ENCODE results near the gene GRAMD2A.
A peak's percentile ranks its signal among the peaks of the same experiment; 100 is the strongest.

Gene GRAMD2A

GRCh38 chr15:72230197-72231065 is 32.8 kb upstream of the GRAMD2A start (continued):
- TF ChIP-seq, protein P1, sequence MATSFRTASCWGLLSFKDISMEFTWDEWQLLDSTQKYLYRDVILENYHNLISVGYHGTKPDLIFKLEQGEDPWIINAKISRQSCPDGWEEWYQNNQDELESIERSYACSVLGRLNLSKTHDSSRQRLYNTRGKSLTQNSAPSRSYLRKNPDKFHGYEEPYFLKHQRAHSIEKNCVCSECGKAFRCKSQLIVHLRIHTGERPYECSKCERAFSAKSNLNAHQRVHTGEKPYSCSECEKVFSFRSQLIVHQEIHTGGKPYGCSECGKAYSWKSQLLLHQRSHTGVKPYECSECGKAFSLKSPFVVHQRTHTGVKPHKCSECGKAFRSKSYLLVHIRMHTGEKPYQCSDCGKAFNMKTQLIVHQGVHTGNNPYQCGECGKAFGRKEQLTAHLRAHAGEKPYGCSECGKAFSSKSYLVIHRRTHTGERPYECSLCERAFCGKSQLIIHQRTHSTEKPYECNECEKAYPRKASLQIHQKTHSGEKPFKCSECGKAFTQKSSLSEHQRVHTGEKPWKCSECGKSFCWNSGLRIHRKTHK (tag by site-specific recombination; IDR thresholded peaks at IDR 0.05), result no peak
- TF ChIP-seq PATZ1 (tag by site-specific recombination; IDR thresholded peaks at IDR 0.05), result peak; percentile 100
- peak; percentile 89 for TF ChIP-seq ZNF24 (tag by site-specific recombination; IDR thresholded peaks at IDR 0.05)
- peak; percentile 98 for TF ChIP-seq ZNF366 (tag by site-specific recombination; conservative IDR thresholded peaks at IDR 0.05)
- TF ChIP-seq ZNF391 (tag by site-specific recombination; IDR thresholded peaks at IDR 0.05; ENCODE audit: borderline replicate concordance, low read depth), result peak; percentile 95; the same call in 1 of the 2 replicates
- TF ChIP-seq ZNF785 (tag by site-specific recombination; IDR thresholded peaks at IDR 0.05), result peak; percentile 92
- peak; percentile 57 for TF ChIP-seq ZNF239 (tag by site-specific recombination; IDR thresholded peaks at IDR 0.05)
- no peak for TF ChIP-seq ZNF350 (tag by site-specific recombination; IDR thresholded peaks at IDR 0.05)
- peak; percentile 12; the same call in 1 of the 2 replicates for TF ChIP-seq ZBTB49 (tag by site-specific recombination; IDR thresholded peaks at IDR 0.05; ENCODE audit: low read depth)
- TF ChIP-seq KLF1 (tag by site-specific recombination; IDR thresholded peaks at IDR 0.05), result peak; percentile 92
- peak; percentile 99 for TF ChIP-seq ZFHX2 (tag by site-specific recombination; conservative IDR thresholded peaks at IDR 0.05)
- peak; percentile 42; the same call in 1 of the 2 replicates for TF ChIP-seq ZNF394 (tag by site-specific recombination; IDR thresholded peaks at IDR 0.05; ENCODE audit: borderline replicate concordance)
- TF ChIP-seq KLF7 (tag by site-specific recombination; IDR thresholded peaks at IDR 0.05; ENCODE audit: borderline replicate concordance), result peak; percentile 92
- peak; percentile 79 for TF ChIP-seq YY2 (tag by site-specific recombination; IDR thresholded peaks at IDR 0.05)
- TF ChIP-seq TRIM28 (IDR thresholded peaks at IDR 0.05; ENCODE audit: borderline replicate concordance, low read length), result no peak
- peak; percentile 97 for TF ChIP-seq ZBTB17 (tag by site-specific recombination; IDR thresholded peaks at IDR 0.05)
- TF ChIP-seq ZNF660 (tag by site-specific recombination; IDR thresholded peaks at IDR 0.05), result peak; percentile 94
- peak; percentile 60; the same call in 1 of the 2 replicates for TF ChIP-seq ZNF157 (tag by site-specific recombination; IDR thresholded peaks at IDR 0.05)
- TF ChIP-seq ZNF221 (tag by site-specific recombination; IDR thresholded peaks at IDR 0.05; ENCODE audit: borderline replicate concordance), result peak; percentile 52
- TF ChIP-seq ZNF214 (tag by site-specific recombination; IDR thresholded peaks at IDR 0.05; ENCODE audit: borderline replicate concordance), result no peak
- TF ChIP-seq, protein P2, sequence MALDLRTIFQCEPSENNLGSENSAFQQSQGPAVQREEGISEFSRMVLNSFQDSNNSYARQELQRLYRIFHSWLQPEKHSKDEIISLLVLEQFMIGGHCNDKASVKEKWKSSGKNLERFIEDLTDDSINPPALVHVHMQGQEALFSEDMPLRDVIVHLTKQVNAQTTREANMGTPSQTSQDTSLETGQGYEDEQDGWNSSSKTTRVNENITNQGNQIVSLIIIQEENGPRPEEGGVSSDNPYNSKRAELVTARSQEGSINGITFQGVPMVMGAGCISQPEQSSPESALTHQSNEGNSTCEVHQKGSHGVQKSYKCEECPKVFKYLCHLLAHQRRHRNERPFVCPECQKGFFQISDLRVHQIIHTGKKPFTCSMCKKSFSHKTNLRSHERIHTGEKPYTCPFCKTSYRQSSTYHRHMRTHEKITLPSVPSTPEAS (tag by site-specific recombination; IDR thresholded peaks at IDR 0.05), result peak; percentile 21; the same call in 1 of the 2 replicates
- TF ChIP-seq ZNF747 (tag by site-specific recombination; IDR thresholded peaks at IDR 0.05), result peak; percentile 98
- TF ChIP-seq ZNF621 (tag by site-specific recombination; IDR thresholded peaks at IDR 0.05), result no peak
- TF ChIP-seq, protein P3, sequence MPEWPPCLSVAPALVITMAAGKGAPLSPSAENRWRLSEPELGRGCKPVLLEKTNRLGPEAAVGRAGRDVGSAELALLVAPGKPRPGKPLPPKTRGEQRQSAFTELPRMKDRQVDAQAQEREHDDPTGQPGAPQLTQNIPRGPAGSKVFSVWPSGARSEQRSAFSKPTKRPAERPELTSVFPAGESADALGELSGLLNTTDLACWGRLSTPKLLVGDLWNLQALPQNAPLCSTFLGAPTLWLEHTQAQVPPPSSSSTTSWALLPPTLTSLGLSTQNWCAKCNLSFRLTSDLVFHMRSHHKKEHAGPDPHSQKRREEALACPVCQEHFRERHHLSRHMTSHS (tag by site-specific recombination; IDR thresholded peaks at IDR 0.05), result no peak
- TF ChIP-seq GFI1B (tag by site-specific recombination; IDR thresholded peaks at IDR 0.05), result peak; percentile 87
- peak; percentile 45 for TF ChIP-seq ZNF704 (tag by site-specific recombination; IDR thresholded peaks at IDR 0.05)
- no peak for TF ChIP-seq SCRT2 (tag by site-specific recombination; IDR thresholded peaks at IDR 0.05)
- TF ChIP-seq, protein P4, sequence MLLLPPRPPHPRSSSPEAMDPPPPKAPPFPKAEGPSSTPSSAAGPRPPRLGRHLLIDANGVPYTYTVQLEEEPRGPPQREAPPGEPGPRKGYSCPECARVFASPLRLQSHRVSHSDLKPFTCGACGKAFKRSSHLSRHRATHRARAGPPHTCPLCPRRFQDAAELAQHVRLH (tag by site-specific recombination; IDR thresholded peaks at IDR 0.05), result peak; percentile 82
- TF ChIP-seq ZNF423 (tag by site-specific recombination; IDR thresholded peaks at IDR 0.05), result no peak; the same call in none of the 2 replicates
- TF ChIP-seq ZNF112 (tag by site-specific recombination; IDR thresholded peaks at IDR 0.05), result no peak

All from HEK293 (cell line).